Breast epithelium (tissue), 3 donors: ENCODE data around the gene ATXN3L.

Source experiments
- CTCF ChIP-seq, 3 donors: fragments of 450-650 bp; IDR thresholded peaks; one replicate each; pipeline ENCODE4 v1.5.1; 2016 to 2017; ENCODE audit warnings: antibody characterized with exemption in 3 of 3, mild to moderate bottlenecking in 3 of 3, moderate library complexity in 3 of 3
- POLR2AphosphoS5 ChIP-seq, 3 donors: sonication (generic); formaldehyde crosslinking; IDR thresholded peaks; one replicate each; pipeline ENCODE4 v1.6.1; 2017; ENCODE audit warnings: antibody characterized with exemption in 3 of 3

DNA sequence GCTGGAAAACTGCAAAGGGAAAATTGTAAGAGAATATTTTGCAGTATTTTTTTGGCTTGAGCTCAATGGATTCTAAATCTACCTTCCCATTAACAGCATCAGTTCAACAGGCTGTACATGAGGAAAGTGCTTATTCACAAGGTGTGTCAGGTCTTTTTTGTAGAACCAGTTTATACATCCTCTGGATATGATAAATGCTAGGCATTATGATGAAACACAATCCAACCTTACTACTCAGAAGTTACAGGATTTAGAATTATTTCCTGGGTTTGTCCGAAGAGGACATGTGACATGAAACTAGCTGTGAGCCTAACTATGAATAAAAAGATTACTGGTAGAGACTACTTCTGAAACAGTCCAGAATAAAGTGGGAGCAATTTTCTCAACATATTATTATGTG, 49.5 kb downstream of the ATXN3L start:
- TF ChIP-seq CTCF (IDR thresholded peaks at IDR 0.05) = no peak
- TF ChIP-seq POLR2AphosphoS5 (IDR thresholded peaks at IDR 0.05) = no peak
